Renal pelvis (tissue), 4 donors: Measurements from ENCODE around the gene SLC36A3. TPM values are rescaled to one million over a fixed set of nuclear protein-coding genes. Genes with fewer than 3 reads are reported as not detected.
"Not testable (repeated sequence)": the region's sequence is repeated elsewhere in the genome, so short reads cannot be mapped to it uniquely, and the experiment has no call there.

Experiments used
- DNase-seq: peaks from one replicate; pipeline ENCODE4 v3.0.0-alpha.2; 2013
- polyA plus RNA-seq, 3 donors: library from polyadenylated mRNA; unstranded; fragments of 120-200 nt; gene quantifications; one replicate each; pipeline ENCODE4 v1.2.1, GENCODE V29; 2013; ENCODE audit not compliant: insufficient read length in 3 of 3

The SLC36A3 gene
- polyA plus RNA-seq, 3 donors: not detected

DNA sequence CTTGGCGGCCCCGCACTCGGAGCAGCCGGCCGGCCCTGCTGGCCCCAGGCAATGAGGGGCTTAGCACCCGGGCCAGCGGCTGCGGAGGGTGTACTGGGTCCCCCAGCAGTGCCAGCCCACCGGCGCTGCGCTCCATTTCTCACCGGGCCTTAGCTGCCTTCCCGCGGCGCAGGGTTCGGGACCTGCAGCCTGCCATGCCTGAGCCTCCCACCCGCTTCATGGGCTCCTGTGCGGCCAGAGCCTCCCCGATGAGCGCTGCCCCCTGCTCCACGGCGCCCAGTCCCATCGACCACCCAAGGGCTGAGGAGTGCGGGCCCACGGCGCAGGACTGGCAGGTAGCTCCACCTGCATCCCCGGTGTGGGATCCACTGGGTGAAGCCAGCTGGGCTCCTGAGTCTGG lies 5.7 kb upstream of the SLC36A3 start:
- not testable (repeated sequence) for DNase-seq

DNA sequence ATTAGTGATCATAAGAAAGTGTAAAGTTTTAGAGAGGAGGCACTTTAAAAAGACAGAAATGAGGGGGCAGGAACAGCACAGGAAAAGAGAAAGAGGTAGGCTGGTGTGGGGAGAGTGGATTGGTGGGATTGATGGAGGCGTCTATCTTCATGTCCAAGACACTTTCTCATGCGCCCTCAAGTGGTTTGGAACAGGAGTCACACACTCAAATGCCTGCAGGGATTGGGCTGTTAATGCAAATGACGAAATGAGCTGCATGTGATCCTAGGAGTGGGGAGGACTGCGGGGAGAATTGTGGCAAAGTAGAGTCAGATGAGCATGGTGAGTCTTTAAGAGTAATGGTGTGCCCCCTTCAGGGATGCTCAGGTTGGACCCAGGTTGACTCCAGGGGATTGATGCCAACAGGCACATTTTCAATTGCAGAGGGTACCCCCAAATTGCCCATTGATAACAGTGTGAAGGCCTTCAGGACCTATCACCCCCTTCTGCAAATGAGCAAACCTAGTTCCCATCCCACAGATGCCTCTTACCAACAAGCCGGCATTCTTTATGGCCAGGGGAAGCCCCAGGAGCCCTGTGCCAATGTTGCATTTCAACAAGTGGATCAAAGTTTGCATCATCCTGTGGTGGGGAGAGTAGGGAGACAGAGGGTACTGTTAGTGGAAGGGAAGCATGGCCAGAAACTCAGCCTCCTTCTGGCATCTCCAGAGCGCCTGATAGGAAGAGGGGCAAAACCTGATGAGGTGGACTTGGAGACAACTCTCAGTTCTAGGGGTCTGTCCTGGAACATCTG lies 5.3 kb downstream of the SLC36A3 start:
- no peak for DNase-seq

- DNase-seq: no peak
These were observed 6.6 kb downstream of the SLC36A3 start for GRCh38 chr5:151296974-151297373.

GRCh38 chr5:151296478-151296830 lies 7.1 kb downstream of the SLC36A3 start:
- DNase-seq: no peak

DNA sequence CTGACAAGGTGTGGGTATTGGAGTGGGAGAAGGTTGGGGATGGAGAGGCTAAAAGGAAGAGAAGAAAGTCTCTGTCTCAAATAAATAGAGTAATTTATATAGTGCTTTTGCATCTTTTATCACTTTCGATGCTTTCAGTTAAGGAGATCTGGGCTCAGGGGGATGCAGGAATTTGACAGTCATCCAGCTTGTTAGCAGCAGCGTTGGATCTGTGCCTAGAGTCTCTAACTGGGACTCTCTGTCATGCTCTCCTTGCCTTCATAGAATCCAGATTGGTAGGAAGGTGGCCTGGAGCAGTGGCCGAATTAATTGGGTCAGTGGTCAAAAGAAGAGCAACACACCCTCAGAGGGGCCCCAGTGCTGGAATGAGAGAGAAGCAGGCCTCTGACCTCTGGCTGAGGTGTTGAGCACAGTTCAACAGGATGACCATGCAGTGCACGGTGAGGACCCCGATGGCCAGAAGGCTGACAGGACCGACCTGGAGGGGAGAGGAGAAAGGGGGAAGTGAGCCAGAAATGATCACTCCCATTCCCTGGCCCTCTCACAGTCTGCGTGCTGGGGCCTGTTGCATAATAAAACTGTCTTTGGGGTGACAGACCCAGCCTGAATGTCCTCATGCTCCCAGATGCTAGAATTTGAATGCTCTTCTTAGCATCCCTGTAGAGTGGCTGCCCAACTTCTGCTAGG lies 7.6 kb downstream of the SLC36A3 start:
- no peak for DNase-seq

GRCh38 chr5:151295138-151295537 lies 8.4 kb downstream of the SLC36A3 start:
- no peak for DNase-seq

- no peak for DNase-seq
These were observed 9.9 kb downstream of the SLC36A3 start for GRCh38 chr5:151293624-151294023.

DNA sequence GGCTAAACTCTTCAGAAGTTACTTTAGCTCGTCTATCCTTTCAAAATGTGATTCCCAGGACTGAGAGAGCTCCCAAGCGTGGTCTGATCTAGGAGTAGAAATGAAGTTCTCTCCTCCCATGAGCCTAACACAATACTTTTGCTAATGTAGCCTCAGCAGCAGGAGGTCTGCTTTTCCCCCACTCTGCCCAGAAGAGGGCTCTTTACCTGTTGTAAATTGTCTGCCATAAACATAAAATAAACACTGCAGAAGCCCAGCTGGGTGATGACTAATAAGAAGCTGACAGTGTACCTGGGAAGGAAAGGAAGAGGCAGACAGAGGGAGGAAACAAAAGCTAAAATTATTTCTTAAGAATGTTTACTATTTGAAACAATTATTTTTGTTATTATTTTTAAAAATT lies 15.4 kb downstream of the SLC36A3 start:
- no peak for DNase-seq

DNA sequence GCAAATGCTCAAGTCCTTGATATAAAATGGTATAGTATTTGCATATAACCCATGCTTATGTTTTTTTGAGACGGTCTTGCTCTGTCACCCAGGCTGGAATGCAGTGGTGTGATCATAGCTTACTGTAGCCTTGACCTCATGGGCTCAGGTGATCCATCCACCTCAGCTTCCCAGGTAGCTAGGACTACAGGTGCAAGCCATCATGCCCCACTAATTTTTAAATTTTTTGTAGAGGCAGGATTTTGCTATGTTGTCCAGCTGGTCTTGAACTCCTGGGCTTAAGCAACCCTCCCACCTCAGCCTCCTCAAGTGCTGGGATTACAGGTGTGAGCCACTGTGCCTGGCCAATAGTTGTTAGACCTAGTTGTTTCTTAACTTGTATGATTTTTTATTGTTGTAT lies 17.3 kb downstream of the SLC36A3 start:
- no peak for DNase-seq

- DNase-seq: no peak
These were observed 17.9 kb downstream of the SLC36A3 start for GRCh38 chr5:151285683-151286082.

DNA sequence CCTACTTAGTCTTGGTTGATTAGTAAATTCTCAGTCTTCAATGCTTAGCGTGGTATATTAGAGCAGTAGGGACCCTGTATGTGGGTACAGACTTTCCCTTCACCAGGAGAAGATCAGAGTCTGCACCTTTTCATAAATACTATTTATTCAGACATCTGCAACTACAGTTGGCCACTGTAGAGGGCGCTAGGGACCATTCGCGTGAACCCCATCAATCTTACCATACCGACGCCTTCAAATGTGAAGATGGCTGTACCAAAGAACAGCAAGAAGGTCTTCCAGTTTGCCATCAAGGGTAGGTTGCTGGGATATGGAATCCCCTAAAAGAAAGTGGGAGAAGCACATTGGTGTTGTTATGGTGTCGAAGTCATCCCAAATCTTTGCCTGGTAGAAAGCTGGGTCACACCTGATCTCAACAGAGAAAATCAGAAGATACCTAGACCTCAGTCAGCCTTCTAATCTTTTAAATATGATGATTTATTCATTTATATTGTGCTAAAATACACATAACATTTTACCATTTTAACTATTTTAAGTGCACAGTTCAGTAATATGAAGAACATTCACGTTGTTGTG lies 19.1 kb downstream of the SLC36A3 start:
- DNase-seq: no peak

DNA sequence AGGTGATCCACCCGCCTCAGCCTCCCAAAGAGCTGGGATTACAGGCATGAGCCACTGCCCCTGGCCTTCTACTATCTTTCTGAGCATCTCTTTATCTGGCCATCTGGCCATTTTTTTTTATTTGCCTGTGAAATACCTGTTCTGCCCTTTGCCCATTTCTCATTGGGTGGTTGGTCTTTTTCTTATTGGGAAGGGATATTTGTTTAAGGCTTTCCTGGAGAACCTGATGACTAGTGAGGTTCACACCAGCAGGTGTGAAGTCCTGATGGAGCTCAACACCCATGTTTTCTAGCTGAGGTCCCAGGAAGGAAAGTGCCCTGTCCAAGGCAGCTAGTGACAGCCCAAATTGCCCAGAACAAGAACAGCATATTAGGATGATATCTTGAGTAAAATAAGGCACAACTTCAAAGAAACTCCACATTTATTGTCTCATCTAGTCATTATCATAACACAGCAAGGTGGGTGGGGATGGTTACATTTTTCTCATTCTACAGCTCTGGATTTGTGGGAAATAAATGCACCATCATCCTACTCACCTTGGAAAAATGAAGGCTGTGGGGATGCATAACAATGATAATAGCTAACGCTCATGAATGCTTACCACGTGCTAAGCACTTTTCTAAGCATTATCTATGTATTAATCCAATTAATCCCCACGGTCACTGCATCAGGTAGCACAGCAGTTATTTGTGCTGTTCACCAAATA lies 20.3 kb downstream of the SLC36A3 start:
- DNase-seq: no peak

- DNase-seq: no peak
These were observed 22.4 kb downstream of the SLC36A3 start for GRCh38 chr5:151281001-151281639.

- DNase-seq: no peak
These were observed 23.1 kb downstream of the SLC36A3 start for GRCh38 chr5:151280443-151280842.

DNA sequence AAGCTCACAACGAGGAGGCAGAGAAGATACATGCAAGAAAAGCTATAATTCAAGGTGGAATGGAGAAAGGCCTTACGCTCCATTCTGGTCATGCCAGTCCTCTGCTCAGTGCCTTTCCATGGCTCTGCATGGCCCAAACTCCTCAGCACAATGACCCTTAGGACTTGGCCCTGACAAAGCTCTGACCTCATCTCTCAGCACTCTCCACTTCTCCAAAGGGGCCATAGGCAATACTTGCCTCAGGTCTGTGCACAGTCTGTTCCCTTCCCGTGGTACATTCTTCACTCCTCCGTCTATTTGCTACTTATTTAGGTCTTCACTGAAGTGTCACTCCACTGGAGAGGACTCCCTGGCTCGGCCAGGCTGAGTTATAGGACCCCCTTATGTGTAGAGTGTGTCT lies 24.7 kb downstream of the SLC36A3 start:
- DNase-seq: no peak

- no peak for DNase-seq
These were observed 27.8 kb downstream of the SLC36A3 start for GRCh38 chr5:151275803-151276202.

- no peak for DNase-seq
These were observed 28.9 kb downstream of the SLC36A3 start for GRCh38 chr5:151274666-151275065.

GRCh38 chr5:151271336-151271735 lies 32.2 kb downstream of the SLC36A3 start:
- no peak for DNase-seq

- DNase-seq: no peak
These were observed 33.0 kb downstream of the SLC36A3 start for GRCh38 chr5:151270599-151270998.

DNA sequence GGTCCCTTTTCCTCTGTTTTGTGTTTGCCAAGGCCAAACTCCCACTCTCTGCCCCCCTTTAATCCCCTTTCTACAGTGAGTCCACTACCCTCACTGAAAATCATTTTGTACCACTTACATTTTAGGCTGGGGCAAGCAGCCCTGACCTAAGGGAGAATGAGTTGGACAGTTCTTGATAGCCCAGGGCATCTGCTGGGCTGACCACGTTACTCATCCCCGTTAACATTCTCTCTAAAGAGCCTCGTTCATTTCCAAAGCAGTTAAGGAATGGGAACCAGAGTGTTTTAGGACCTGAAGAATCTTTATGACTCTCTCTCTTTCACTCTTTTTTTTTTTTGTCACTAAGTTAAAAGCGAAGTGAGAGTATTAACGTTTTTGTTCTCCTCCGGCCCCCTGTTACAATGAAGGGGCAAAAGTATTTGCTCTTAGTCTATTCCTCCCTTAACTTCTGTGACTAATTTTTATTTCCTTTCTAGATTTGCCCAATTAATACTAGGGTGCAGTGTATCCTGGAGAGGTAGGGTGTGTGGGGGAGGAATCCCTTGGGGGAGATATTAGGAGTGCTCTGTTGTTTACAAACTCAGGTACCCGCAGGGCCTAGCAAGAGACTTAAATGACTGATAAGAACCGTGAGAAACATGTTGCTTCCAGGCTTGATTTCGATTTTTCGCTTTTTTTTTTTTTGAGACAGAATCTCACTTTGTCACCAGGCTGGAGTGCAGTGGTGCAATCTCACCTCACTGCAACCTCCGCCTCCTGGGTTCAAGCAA lies 35.9 kb downstream of the SLC36A3 start:
- DNase-seq: no peak

DNA sequence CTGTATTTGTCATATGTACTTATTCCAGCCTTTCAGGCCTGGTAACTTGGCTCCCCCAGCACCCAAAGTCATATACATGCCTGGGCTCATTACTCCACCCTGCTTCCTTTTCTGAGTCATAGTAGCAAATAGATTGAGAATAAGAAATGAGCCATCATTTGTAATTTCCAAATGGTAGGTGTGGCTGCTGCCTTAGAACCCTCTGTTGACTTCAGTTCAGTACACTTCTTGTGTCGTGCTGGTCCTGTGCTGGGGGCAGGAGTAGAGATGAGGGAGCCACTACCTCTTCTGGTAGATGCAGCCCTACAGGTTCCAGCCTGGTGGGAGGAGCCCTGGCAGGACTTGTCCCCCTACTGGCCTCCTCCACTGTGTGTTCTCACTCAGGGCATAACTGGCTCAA lies 39.5 kb downstream of the SLC36A3 start:
- no peak for DNase-seq
